Kidney (tissue), 14 donors: ENCODE data around the gene MTIF3. TPM values are rescaled to one million over a fixed set of nuclear protein-coding genes. Genes with fewer than 3 reads are reported as not detected.
A peak's percentile ranks its signal among the peaks of the same experiment; 100 is the strongest.

ENCODE experiments used
- DNase-seq, 5 donors: peaks; one replicate each; pipeline ENCODE4 v3.0.0-alpha.2; 2013 to 2020
- FAIRE-seq: peaks from 2 replicates; lab custom pipeline; 2012; peaks lifted over from hg19 to GRCh38; lab: Jason Lieb, UNC
- H3K27ac ChIP-seq, 2 donors: one replicate each; pipeline ENCODE4 v1.7.0; 2013; ENCODE audit warnings: low read depth in 2 of 2, low read length in 2 of 2, inconsistent platforms in 1 of 2
- H3K27me3 ChIP-seq: one replicate; pipeline ENCODE4 v1.7.1; 2013; ENCODE audit warnings: low read length, inconsistent platforms; ENCODE audit not compliant: control insufficient read depth, insufficient read depth
- H3K36me3 ChIP-seq, 3 donors: one replicate each; pipeline versions ENCODE4 v1.7.0 to v1.7.1; 2013; ENCODE audit warnings: low read length in 3 of 3, control low read depth in 1 of 3, inconsistent platforms in 1 of 3; ENCODE audit not compliant: insufficient read depth in 3 of 3, control insufficient read depth in 2 of 3
- H3K4me1 ChIP-seq, 3 donors: one replicate each; pipeline versions ENCODE4 v1.7.0 to v1.7.1; 2013; ENCODE audit warnings: low read length in 3 of 3, inconsistent platforms in 1 of 3, low read depth in 1 of 3; ENCODE audit not compliant: control insufficient read depth in 2 of 3, insufficient read depth in 2 of 3
- H3K4me3 ChIP-seq, 3 donors: one replicate each; pipeline versions ENCODE4 v1.7.0 to v1.8.1; 2013; ENCODE audit warnings: low read length in 3 of 3, control low read depth in 1 of 3, inconsistent platforms in 1 of 3
- H3K9ac ChIP-seq, 3 donors: one replicate each; pipeline versions ENCODE4 v1.7.0 to v1.7.1; 2013; ENCODE audit warnings: low read length in 3 of 3, control low read depth in 1 of 3, inconsistent platforms in 1 of 3
- H3K9me3 ChIP-seq, 3 donors: one replicate each; pipeline versions ENCODE4 v1.7.0 to v1.7.1; 2013; ENCODE audit warnings: low read length in 3 of 3, control low read depth in 1 of 3, inconsistent platforms in 1 of 3; ENCODE audit not compliant: control insufficient read depth in 2 of 3, insufficient read depth in 1 of 3
- CTCF ChIP-seq: IDR thresholded peaks from 3 replicates; pipeline ENCODE4 v1.5.1; 2012; ENCODE audit warnings: mild to moderate bottlenecking, moderate library complexity, borderline replicate concordance; ENCODE audit not compliant: insufficient read depth; ENCODE audit errors: extremely low read depth
- intact Hi-C: fragments of 100-400 bp; cut with DNase I; formaldehyde crosslinking; loops from one replicate; pipeline ENCODE4 v1.11.1; 2022
- polyA plus RNA-seq: library from polyadenylated mRNA; stranded (reverse); fragments of 350-450 nt; fragmentation: Illumina TruSeq; extraction: RNeasy Lipid Tissue Mini Kit (QIAGEN cat#74804); gene quantifications from one replicate; pipeline ENCODE4 v1.2.3, GENCODE V29; 2014; ENCODE audit warnings: low read depth, low replicate concordance; ENCODE audit not compliant: insufficient read depth
- total RNA-seq: library from RNA; stranded (reverse); fragmentation: NEBNext Ultra II Directional; extraction: Animal tissue kit (Norgen Biotek cat#: 25700); gene quantifications from one replicate; pipeline ENCODE4 v1.2.1, GENCODE V29; 2021
- donor health status: control.
- donor health status: control.
- donor health status: control.
- donor health status: control.
- donor health status: control.
- donor health status: DM: yes; HTN: yes; CAD: no.
- donor health status: Normal renal cell carcinoma (clear cell type).

MTIF3 gene
- total and polyA plus RNA-seq, 2 donors from 2014 or later: 48.5 to 130 TPM

DNA sequence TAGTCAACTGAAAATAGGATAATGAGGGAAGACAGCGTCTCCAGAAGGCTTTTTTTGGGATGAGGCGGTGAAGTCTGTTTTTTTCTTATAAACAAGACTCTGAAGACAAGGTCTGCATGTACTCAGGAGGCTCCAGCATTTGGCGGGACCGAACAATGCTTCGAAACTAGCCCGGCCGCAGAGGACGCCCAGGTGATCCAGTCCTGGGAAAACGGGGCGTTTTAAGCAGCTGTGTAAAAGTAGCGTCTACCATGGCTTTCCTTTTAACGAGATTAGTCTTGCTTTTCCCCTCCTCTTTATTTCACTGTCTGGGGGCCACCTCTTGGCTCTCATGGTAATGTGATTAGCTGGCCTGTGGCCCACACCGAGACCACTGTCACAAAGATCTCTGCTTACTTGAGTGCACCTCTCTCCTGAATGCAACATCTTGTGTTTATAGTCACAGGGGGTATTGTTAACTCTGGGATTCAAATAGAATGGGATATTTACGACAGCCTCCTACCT, 55.3 kb downstream of the MTIF3 start:
- no peak for TF ChIP-seq CTCF
- H3K9me3 ChIP-seq: peaks cover 0 to 8% (median 3%) of the 10 kb centered on the region in 3 donors
- H3K9ac ChIP-seq: no peak overlapping the region
- FAIRE-seq (no peak), DNase-seq (peak in 1 of 5 donors; percentile 26)
- H3K36me3 ChIP-seq: no peaks in the 10 kb centered on the region
- no peaks in the 10 kb centered on the region for H3K27me3 ChIP-seq
- peaks cover 0 to 2% (median 0%) of the 10 kb centered on the region in 3 donors for H3K4me1 ChIP-seq
- no peak overlapping the region for H3K4me3 ChIP-seq
- no peak overlapping the region for H3K27ac ChIP-seq
- intact Hi-C loops: no loop called here

DNA sequence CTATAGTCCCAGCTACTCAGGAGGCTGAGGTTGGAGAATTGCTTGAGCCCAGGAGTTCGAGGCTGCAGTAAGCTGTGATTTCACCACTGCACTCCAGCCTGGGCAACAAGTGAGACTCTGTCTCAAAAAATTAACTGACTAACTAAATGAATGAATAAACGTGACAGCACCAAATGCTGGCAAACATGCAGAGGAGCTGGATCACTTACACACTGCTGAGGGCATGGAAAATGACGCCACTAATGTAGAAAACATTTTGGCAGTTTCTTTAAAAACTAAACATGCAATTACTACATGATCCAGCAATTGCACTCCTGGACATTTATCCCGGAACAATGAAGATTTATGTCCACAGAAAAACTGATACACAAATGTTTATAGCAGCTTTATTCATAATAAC, 57.3 kb downstream of the MTIF3 start:
- no peak for TF ChIP-seq CTCF
- intact Hi-C loops: no loop called here
- no peak overlapping the region for H3K27ac ChIP-seq
- H3K36me3 ChIP-seq: no peaks in the 10 kb centered on the region
- DNase-seq (no peak), FAIRE-seq (no peak)
- H3K9me3 ChIP-seq: peaks cover 0 to 8% (median 3%) of the 10 kb centered on the region in 3 donors
- peaks cover 0 to 2% (median 0%) of the 10 kb centered on the region in 3 donors for H3K4me1 ChIP-seq
- H3K9ac ChIP-seq: no peak overlapping the region
- H3K27me3 ChIP-seq: no peaks in the 10 kb centered on the region
- no peak overlapping the region for H3K4me3 ChIP-seq

DNA sequence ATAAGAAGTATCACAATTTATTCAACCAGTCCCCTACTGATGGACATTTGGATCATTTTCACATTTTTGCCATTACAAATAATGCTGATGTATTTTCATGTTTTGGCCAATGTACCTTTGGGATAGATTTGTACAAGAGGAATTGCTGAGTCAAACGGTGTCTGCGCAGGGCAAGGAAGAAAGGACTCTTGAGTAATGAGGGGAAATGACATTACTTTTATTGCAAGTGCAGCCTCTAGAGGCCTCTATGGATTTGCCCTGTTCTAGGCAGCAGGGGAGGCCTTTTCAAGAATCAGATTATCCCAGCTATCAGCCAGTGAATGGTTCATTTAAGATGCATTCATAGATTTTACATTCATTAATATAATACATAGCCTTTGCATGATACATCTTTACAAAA, 58.9 kb downstream of the MTIF3 start:
- FAIRE-seq: no peak
- intact Hi-C loops: no loop called here

More for the DNA sequence above, 58.9 kb downstream of the MTIF3 start:
- Histone ChIP-seq H3K9me3 (peaks cover 0 to 5% (median under 1%) of the 10 kb centered on the region in 3 donors), H3K9ac (no peak overlapping the region), H3K27ac (no peak overlapping the region), H3K36me3 (no peaks in the 10 kb centered on the region), H3K27me3 (no peaks in the 10 kb centered on the region), H3K4me1 (peaks cover 0 to 2% (median 0%) of the 10 kb centered on the region in 3 donors), H3K4me3 (no peak overlapping the region)
- no peak for DNase-seq
- TF ChIP-seq CTCF: no peak
